HepG2 (cell line): Measurements from ENCODE around the gene UBE2C. TPM values are rescaled to one million over a fixed set of nuclear protein-coding genes. Genes with fewer than 3 reads are reported as not detected.
A peak's percentile ranks its signal among the peaks of the same experiment; 100 is the strongest.

Experiments used
- CBX2 ChIP-seq, 2 experiments: fragments of 200-600 bp in 1 of 2; sonication (generic); formaldehyde crosslinking in 1 of 2; IDR thresholded peaks; 2 replicates each; pipeline versions ENCODE4 v1.7.0 to v1.8.1; 2018 to 2022; ENCODE audit warnings: low read depth in 2 of 2, low read length in 1 of 2, mild to moderate bottlenecking in 1 of 2, missing genetic modification reagents in 1 of 2
- HHEX ChIP-seq: IDR thresholded peaks from 2 replicates; pipeline ENCODE4 v1.6.1; 2016; ENCODE audit warnings: control low read depth
- KDM5A ChIP-seq: fragments of 200-600 bp; sonication (generic); IDR thresholded peaks from 2 replicates; pipeline ENCODE4 v1.7.0; 2018; ENCODE audit warnings: antibody characterized with exemption, mild to moderate bottlenecking, low read length, borderline replicate concordance
- STAG1 ChIP-seq: sonication (generic); formaldehyde crosslinking; IDR thresholded peaks from 2 replicates; pipeline ENCODE4 v1.4.0; 2020; ENCODE audit warnings: missing genetic modification reagents
- TAF1 ChIP-seq: sonication (generic); formaldehyde crosslinking; IDR thresholded peaks from 2 replicates; pipeline ENCODE4 v1.4.0; 2020; ENCODE audit warnings: missing genetic modification reagents
- ZBTB38 ChIP-seq: sonication (generic); formaldehyde crosslinking; IDR thresholded peaks from 2 replicates; pipeline ENCODE4 v1.5.1; 2020; ENCODE audit warnings: mild to moderate bottlenecking, missing genetic modification reagents
- ZFP36 ChIP-seq: fragments of 150-350 bp; IDR thresholded peaks from 2 replicates; pipeline ENCODE4 v1.6.1; 2018; ENCODE audit warnings: borderline replicate concordance, low read length, low read depth; ENCODE audit not compliant: partially characterized antibody
- ZFP82 ChIP-seq: sonication (generic); formaldehyde crosslinking; IDR thresholded peaks from 2 replicates; pipeline ENCODE4 v1.5.1; 2020; ENCODE audit warnings: mild to moderate bottlenecking, missing genetic modification reagents, borderline replicate concordance
- ZMYM3 ChIP-seq: sonication (generic); formaldehyde crosslinking; IDR thresholded peaks from 2 replicates; pipeline ENCODE4 v1.5.1; 2020; ENCODE audit warnings: mild to moderate bottlenecking, missing genetic modification reagents
- ZNF274 ChIP-seq: sonication (generic); formaldehyde crosslinking; IDR thresholded peaks from 2 replicates; pipeline ENCODE4 v1.5.1; 2020; ENCODE audit warnings: mild to moderate bottlenecking, missing genetic modification reagents
- ZNF292 ChIP-seq: sonication (generic); formaldehyde crosslinking; IDR thresholded peaks from 2 replicates; pipeline ENCODE4 v1.8.1; 2022; ENCODE audit warnings: mild to moderate bottlenecking, low read depth, missing genetic modification reagents, borderline replicate concordance
- ZNF296 ChIP-seq: sonication (generic); formaldehyde crosslinking; conservative IDR thresholded peaks from 2 replicates; pipeline ENCODE4 v1.5.0; 2020; ENCODE audit warnings: mild to moderate bottlenecking, missing genetic modification reagents
- ZNF558 ChIP-seq: sonication (generic); formaldehyde crosslinking; IDR thresholded peaks from 2 replicates; pipeline ENCODE4 v1.9.0; 2022; ENCODE audit warnings: mild to moderate bottlenecking, missing genetic modification reagents, borderline replicate concordance
- ZNF619 ChIP-seq: sonication (generic); formaldehyde crosslinking; IDR thresholded peaks from 2 replicates; pipeline ENCODE4 v1.4.0; 2020; ENCODE audit warnings: mild to moderate bottlenecking, missing genetic modification reagents
- ZNF749 ChIP-seq: sonication (generic); formaldehyde crosslinking; IDR thresholded peaks from 2 replicates; pipeline ENCODE4 v1.8.0; 2022; ENCODE audit warnings: mild to moderate bottlenecking, missing genetic modification reagents, moderate library complexity, borderline replicate concordance
- polyA plus RNA-seq, 8 experiments: library from polyadenylated mRNA; depleted of rRNA in 3 of 8; stranded (reverse) in 7 of 8; unstranded in 1 of 8; fragments of >200 nt; fragmentation: Illumina TruSeq in 4 of 8; extraction: Trizol in 4 of 8; gene quantifications; 2 replicates each; pipeline versions ENCODE4 v1.2.1 to v1.2.3, GENCODE V29; 2011 to 2016; ENCODE audit warnings: low read depth in 4 of 8, missing spikeins in 1 of 8, mixed read lengths in 1 of 8; ENCODE audit not compliant: insufficient read depth in 1 of 8
- total RNA-seq, 5 experiments: library from RNA; depleted of rRNA; stranded (reverse); fragments of >200 nt; fragmentation: Illumina TruSeq; extraction: Trizol; gene quantifications; 2 replicates each; pipeline ENCODE4 v1.2.3, GENCODE V29; 2016; ENCODE audit warnings: low read depth in 1 of 5
- TF ChIP-seq, protein P1 (sequence below): sonication (generic); formaldehyde crosslinking; conservative IDR thresholded peaks from 2 replicates; pipeline ENCODE4 v1.8.0; 2022; ENCODE audit warnings: mild to moderate bottlenecking, moderate library complexity, missing genetic modification reagents
- TF ChIP-seq, protein P2 (sequence below): sonication (generic); formaldehyde crosslinking; IDR thresholded peaks from 2 replicates; pipeline ENCODE4 v1.9.0; 2021; ENCODE audit warnings: missing genetic modification reagents, borderline replicate concordance
- TF ChIP-seq, protein P3 (sequence below): IDR thresholded peaks from 2 replicates; pipeline ENCODE4 v1.6.1; 2016; ENCODE audit warnings: control low read depth
- TF ChIP-seq, protein P4 (sequence below): IDR thresholded peaks from 2 replicates; pipeline ENCODE4 v1.6.1; 2016; ENCODE audit warnings: missing biosample characterization, missing genetic modification reagents, low read depth
- TF ChIP-seq, protein P5 (sequence below): sonication (generic); formaldehyde crosslinking; IDR thresholded peaks from 2 replicates; pipeline ENCODE4 v1.8.0; 2022; ENCODE audit warnings: mild to moderate bottlenecking, missing genetic modification reagents, borderline replicate concordance

UBE2C gene
- total and polyA plus RNA-seq, 2 of the 13 experiments (the other 11 are each of a cell fraction or from before 2014, with no cell fraction given): 100 to 123 TPM

DNA sequence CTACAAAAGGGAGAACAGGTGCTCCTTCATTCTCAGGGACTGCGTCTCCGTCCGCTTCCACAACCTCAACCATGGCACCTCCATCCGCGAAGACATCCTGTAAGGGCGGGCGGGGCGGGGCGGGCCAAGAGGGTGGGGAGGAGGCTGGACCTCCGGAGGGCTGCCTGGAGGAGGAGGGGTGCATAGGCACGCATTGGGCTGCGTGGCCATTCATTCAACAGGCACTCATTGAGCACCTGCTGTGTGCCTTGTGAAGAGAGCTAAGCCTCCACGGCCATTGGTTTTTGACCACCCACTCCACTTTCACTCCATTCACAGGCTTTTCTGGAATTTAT lies 45.4 kb downstream of the UBE2C start (continued):
- TF ChIP-seq ZNF558 (0 out of 2 replicates have a peak, but pooled peaks have one; percentile 4), KDM5A (no peak), ZFP36 (peak; percentile 87), ZNF274 (CRISPR knock-in tag) (0 out of 2 replicates have a peak, but pooled peaks have one; percentile 11), ZFP82 (CRISPR knock-in tag) (no peak), STAG1 (CRISPR knock-in tag) (no peak), ZMYM3 (CRISPR knock-in tag) (peak; percentile 27; the same call in 1 of the 2 replicates), ZNF619 (CRISPR knock-in tag) (no peak), ZBTB38 (CRISPR knock-in tag) (peak; percentile 30; the same call in 1 of the 2 replicates), TAF1 (CRISPR knock-in tag) (no peak), ZNF296 (0 out of 2 replicates have a peak, but pooled peaks have one; percentile 21), ZNF749 (0 out of 2 replicates have a peak, but pooled peaks have one; percentile 15), HHEX (CRISPR knock-in tag) (no peak), CBX2 (IDR thresholded peaks at IDR 0.05; ENCODE audit: low read depth, low read length) (no peak), CBX2 (CRISPR knock-in tag; IDR thresholded peaks at IDR 0.05; ENCODE audit: low read depth) (no peak), ZNF292 (no peak)
- TF ChIP-seq, protein P1, sequence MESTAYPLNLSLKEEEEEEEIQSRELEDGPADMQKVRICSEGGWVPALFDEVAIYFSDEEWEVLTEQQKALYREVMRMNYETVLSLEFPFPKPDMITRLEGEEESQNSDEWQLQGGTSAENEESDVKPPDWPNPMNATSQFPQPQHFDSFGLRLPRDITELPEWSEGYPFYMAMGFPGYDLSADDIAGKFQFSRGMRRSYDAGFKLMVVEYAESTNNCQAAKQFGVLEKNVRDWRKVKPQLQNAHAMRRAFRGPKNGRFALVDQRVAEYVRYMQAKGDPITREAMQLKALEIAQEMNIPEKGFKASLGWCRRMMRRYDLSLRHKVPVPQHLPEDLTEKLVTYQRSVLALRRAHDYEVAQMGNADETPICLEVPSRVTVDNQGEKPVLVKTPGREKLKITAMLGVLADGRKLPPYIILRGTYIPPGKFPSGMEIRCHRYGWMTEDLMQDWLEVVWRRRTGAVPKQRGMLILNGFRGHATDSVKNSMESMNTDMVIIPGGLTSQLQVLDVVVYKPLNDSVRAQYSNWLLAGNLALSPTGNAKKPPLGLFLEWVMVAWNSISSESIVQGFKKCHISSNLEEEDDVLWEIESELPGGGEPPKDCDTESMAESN (CRISPR knock-in tag): 0 out of 2 replicates have a peak, but pooled peaks have one; percentile 7
- TF ChIP-seq, protein P2, sequence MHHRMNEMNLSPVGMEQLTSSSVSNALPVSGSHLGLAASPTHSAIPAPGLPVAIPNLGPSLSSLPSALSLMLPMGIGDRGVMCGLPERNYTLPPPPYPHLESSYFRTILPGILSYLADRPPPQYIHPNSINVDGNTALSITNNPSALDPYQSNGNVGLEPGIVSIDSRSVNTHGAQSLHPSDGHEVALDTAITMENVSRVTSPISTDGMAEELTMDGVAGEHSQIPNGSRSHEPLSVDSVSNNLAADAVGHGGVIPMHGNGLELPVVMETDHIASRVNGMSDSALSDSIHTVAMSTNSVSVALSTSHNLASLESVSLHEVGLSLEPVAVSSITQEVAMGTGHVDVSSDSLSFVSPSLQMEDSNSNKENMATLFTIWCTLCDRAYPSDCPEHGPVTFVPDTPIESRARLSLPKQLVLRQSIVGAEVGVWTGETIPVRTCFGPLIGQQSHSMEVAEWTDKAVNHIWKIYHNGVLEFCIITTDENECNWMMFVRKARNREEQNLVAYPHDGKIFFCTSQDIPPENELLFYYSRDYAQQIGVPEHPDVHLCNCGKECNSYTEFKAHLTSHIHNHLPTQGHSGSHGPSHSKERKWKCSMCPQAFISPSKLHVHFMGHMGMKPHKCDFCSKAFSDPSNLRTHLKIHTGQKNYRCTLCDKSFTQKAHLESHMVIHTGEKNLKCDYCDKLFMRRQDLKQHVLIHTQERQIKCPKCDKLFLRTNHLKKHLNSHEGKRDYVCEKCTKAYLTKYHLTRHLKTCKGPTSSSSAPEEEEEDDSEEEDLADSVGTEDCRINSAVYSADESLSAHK: no peak
- TF ChIP-seq, protein P3, sequence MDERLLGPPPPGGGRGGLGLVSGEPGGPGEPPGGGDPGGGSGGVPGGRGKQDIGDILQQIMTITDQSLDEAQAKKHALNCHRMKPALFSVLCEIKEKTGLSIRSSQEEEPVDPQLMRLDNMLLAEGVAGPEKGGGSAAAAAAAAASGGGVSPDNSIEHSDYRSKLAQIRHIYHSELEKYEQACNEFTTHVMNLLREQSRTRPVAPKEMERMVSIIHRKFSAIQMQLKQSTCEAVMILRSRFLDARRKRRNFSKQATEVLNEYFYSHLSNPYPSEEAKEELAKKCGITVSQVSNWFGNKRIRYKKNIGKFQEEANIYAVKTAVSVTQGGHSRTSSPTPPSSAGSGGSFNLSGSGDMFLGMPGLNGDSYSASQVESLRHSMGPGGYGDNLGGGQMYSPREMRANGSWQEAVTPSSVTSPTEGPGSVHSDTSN (CRISPR knock-in tag): no peak
- TF ChIP-seq, protein P4, sequence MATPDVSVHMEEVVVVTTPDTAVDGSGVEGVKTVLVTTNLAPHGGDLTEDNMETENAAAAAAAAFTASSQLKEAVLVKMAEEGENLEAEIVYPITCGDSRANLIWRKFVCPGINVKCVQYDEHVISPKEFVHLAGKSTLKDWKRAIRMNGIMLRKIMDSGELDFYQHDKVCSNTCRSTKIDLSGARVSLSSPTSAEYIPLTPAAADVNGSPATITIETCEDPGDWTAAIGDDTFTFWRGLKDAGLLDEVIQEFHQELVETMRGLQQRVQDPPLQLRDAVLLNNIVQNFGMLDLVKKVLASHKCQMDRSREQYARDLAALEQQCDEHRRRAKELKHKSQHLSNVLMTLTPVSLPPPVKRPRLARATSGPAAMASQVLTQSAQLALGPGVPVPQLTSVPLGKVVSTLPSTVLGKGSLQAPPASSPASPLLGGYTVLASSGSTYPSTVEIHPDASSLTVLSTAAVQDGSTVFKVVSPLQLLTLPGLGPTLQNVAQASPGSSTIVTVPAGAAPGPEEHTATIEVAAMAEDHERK (CRISPR knock-in tag): no peak
- TF ChIP-seq, protein P5, sequence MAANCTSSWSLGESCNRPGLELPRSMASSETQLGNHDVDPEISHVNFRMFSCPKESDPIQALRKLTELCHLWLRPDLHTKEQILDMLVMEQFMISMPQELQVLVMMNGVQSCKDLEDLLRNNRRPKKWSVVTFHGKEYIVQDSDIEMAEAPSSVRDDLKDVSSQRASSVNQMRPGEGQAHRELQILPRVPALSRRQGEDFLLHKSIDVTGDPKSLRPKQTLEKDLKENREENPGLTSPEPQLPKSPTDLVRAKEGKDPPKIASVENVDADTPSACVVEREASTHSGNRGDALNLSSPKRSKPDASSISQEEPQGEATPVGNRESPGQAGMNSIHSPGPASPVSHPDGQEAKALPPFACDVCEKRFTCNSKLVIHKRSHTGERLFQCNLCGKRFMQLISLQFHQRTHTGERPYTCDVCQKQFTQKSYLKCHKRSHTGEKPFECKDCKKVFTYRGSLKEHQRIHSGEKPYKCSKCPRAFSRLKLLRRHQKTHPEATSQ (CRISPR knock-in tag): no peak
